GM18511 (cell line): ENCODE measurements around the gene FDXR.

Experiments
- ATAC-seq: cut with Tn5 transposase; IDR thresholded peaks from one replicate; pipeline ENCODE4 v1.9.1; 2021; ENCODE audit warnings: mild to moderate bottlenecking, moderate library complexity; ENCODE audit not compliant: unreplicated experiment

The FDXR gene

DNA sequence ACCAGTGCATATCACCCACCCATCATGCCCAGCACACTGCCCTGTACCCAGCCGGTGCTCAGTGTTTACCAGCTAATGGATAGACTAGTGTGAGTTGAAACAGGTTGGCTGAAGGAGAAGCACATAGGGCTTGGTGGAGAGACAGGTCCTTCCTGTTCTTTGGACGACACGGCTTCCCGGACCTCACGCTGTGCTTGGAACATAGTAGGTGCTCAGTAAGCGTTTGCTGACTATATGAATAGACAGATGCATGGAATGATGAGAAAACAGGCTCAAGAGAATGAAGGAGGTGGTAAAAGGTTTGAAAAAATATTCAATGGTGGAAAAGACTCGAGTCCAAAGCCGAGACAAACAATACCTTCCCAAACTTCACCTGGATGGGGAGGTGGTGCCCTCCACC lies 27.4 kb upstream of the FDXR start:
- no peak for ATAC-seq

DNA sequence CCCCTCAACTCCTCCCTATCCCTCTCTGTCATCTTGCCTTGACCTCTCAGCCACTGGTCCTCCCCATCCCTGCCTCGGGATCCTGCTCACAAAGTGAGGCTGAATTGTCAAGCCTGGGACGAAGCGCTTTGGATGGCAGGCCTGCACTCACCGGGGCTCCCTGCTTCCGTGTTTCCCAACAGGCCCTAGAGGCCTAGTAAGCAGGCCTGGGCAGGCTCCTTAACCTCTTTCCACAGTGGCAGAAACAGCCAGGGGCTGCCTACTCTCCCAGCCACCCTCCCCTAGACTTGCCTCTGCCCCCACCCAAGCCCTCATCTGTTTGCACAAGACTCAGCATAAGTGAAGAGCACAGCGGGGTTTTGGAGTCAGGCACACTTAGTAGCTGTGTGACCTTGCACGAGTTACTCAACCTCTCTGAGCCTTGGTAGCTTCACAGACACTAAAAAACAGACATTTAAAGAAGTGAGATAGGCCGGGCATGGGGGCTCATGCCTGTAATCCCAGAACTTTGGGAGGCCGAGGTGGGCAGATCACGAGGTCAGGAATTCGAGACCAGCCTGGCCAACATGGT lies 25.7 kb upstream of the FDXR start:
- no peak for ATAC-seq

DNA sequence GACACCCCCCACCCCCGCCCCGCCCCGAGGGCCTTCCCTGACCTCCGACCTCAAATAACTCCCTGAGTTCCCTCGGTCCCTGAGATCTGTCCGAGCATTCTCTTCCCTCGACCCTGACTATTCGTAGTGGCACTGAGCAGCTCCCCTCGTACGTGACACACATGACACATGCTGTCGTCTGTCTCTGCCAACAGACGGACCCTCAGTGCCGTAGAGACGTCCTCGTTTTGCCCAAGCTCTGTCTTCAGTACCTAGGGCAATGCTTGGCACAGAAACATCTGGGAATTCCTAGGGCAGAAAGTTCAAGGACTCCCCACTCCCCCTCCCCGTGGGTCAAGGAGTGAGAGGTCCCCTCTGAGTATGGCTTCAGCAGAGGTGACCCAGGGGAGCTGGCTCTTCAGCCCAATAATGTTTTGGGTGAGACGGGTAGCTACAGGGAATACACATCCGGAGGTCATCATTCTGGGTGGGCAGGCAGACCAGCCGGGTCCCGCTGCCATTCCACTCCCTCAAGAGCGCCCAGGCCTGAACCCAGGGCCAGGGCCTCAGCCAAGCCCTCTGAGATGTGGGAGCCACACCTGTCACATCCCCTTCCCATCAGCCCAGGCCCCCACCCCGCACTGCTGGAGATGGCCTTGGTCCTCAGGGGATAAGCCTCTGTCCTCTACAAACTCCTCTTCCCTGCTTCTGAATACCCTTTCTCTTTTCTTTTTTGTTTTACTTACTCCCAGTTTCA lies 21.3 kb upstream of the FDXR start:
- no peak for ATAC-seq

DNA sequence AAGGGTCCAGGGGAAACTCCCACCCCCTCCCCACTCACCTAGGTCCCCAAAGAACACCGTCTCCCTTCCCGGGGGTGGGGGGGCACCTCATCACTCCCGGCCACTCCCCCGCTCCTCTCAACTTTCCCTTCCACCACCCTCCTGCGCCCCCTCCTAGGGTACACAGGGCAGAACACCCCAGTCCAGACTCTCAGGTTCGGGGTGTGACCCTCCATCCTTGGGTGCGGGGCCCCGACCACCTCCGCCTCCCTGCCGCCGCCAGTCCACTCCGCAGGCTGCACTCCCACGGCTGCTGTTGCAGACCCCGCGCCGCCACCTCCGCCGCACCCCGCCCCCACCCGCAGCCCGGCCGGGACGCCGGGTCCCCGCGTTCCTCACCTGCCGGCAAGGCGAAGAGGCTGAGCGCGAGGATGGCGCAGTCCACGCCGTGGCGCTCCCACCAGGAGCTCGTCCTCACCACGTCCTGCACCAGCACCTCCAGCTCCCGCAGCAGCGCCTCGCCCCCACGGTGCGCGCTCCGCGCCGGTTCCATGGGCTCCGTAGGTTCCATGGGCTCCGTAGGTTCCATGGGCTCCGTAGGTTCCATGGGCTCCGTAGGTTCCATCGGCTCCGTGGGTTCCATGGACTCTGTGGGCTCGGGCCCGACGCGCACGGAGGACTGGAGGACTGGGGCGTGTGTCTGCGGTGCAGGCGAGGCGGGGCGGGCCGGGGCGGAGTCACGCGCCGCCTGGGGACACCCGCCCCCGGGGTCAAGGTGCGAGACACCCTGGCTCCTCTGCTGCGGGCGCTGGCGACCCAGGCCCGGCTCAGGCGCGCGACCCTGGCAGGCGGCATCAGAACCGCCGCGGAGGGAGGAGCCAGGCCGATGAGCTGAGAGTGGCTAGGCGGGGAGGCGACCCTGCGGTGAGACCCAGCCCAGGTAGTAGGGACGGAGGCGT lies 20.4 kb upstream of the FDXR start, which contains the start of gene FADS6:
TSS of gene FADS6 (minus strand) at position 660 of the 938 bp plus-strand sequence. CDS start at position 622, 38 bp downstream.
- no peak for ATAC-seq

DNA sequence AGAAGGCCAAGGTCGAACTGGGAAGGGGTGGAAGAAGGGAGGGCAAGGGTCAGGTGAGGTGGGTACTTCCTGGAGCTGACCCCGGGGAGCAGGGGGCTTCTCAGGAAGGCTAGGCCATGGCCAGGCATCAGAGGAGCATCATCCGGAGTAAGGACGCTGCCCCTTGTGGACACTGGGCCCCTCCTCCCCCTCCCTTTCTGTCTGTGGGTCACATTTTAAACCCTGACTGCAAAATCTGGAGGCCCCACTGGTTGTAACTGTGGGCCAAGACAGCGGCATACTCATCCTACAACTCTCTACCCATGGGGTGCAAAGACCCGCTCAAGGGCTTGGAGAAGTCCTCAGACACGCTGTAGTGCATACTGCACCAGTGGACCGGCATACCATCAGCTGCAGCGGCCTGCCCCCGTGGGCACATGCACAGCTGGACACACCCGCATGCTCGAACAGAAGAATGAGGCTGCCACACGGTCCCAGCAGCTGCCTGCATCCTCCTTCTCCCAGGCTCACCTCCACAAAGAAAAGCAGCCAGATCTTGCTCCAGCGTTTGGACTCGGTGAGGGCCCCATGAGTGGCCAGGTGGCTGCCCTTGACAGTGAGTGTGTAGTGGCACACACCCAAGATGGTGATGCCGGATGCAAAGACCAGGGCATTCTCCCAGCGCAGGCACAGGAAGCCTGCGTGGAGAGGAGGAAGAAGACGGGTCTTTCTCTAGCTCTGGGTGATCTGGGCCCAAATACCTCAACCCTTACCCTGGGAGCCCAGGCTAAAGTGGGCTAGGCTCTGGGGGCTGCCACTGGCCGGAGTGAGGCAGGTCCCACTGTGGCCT lies 19.4 kb upstream of the FDXR start:
- no peak for ATAC-seq

DNA sequence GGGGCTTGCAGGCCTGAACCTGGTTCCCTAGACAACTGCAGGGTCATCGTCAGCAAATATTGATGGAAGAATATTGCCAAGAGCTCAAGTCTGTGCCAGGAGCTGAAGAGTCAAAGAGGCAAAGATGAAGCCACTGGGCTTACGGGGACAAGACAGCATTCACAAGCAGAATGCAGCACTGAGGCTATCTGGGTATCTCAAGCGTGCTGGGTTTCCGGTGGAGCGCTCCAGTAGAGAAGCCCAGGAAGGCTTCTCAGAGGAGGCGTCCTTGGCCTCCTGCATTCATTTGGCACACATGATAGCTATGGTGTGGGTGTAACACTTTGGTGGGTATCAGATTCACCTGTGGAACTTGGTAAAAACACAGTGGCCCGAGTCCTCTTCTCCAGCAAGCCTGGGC lies 17.8 kb upstream of the FDXR start:
- no peak for ATAC-seq

DNA sequence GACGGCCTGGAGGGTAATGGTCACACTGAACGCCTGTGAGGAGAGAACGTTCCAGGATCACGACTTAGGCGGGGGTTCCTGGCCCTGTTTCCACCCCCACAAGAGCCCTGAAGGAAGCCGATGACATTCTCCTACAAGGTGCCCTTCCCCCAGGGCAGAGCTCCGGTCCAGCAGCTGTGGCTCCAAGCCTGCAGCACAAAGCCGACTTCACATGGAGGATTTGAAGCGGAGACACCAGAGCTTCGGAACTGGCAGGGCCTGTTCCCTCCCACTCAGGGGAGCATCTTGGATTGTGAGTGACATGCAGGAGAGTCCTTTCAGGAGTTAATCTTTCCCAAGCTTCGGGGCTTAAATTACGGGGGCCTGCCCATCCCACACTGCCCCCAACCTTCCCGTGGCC lies 15.7 kb upstream of the FDXR start:
- ATAC-seq, result no peak

DNA sequence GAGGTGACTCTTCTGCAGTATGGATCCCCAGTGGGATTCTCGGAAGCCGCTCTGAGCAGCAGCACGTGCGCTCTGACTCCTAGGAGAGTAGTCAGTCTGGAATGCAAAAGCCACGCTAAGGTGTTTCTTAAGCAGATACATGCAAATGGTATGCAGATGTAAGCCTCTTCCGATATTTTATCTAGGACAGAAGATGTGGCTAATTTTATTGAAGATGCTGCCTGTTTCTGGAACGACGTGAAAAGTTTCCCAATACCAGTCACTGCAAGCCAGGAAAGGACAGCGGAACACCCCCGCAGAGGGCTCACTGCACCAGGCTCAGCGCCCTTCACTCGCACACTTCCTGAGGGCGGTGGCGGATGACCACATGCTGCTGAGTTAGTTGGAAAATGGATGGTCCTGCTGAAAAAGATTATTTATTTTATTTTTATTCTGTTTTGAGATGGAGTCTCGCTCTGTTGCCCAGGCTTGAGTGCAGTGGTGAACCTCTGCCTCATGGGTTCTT lies 10.5 kb upstream of the FDXR start:
- ATAC-seq, result no peak

DNA sequence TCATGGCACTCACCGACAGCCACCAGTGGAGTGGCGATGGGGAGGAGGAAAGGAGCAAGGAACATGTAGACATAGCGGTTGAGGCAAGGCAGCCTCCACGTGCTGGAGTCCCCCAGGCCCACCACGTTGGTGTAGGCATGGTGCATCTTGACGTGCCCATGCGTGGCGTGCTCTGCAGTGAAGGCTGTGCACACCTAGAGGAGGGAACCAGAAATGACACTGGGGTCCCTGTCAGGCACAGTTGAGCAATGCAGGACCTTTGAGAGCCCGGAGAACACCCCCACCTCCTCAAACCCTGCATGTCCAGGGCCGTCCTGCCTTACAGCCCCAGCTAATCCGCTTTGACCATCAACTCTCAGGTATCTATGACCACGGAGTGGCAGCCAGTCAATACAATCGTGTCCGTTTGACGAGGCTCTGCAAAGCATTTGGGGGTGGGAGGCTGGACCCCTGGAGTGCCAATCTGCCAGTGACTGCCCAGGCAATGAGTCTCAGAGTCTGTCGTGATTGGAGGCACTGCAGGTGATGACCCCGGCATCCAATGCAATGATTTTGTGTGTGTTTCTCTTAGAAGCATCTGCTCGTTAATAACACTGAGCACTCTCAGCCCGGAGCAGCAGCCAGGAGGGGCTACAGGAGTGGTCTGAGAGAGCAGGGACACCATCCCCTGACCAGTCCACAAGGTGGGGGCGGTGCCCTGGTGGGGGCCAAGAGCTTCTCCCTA lies 9.9 kb upstream of the FDXR start:
- no peak for ATAC-seq

DNA sequence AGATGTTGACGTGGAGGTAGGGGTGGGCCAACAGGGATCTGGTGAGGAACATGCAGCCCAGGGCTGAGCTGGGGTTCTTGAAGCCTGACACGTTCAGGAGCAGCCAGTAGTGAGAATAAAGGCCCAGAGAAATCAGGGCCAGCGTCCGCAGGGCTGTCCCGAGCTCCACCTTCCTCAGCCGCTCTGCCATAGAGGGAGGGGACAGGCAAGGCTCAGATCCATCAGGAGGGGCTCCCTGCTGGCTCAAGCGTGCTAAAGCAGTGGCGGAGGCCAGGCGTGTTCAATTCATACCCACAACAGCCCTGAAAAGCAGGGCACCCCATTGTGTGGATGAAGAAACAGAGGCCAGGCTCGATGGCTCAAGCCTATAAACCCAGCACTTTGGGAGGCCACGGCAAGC lies 8.3 kb upstream of the FDXR start:
- no peak for ATAC-seq

DNA sequence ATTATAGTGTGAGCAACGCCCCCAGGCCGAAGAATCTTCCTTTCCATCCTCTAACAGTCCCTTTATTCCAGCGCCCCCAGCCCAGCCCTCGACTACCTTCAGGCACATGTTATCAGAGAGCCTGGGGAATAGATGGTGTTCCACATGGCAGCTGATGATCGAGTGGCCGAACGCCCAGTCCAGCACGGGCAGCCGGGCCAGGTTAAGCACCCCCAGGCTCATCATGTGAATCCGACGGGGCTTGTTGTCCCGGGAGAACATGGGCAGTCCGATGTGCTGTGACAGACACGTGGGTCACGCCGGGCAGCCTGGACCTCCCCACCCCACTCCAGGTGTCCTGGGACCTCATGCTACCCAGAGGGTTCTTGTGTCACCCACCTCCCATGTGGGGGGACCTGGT lies 6.5 kb upstream of the FDXR start:
- ATAC-seq, result no peak

DNA sequence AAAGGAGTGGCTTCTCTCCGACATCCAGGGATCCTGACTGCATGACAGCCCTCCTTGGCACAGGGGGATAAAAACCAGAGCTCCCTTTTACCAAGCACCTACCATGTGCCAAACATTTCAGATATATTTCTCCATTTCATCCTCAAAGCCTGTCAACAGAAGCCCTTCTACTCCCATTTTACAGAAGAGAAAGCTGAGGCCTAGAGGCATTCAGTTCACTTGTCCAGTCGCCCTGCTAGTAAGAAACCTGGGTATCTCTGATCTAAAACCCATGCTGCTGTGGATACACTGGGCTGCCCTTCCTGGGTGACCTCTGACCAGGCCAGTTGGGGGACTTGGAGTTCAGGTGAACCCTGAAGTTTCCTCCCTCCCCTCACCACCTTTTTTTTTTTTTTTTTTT lies 5.9 kb upstream of the FDXR start:
- no peak for ATAC-seq

DNA sequence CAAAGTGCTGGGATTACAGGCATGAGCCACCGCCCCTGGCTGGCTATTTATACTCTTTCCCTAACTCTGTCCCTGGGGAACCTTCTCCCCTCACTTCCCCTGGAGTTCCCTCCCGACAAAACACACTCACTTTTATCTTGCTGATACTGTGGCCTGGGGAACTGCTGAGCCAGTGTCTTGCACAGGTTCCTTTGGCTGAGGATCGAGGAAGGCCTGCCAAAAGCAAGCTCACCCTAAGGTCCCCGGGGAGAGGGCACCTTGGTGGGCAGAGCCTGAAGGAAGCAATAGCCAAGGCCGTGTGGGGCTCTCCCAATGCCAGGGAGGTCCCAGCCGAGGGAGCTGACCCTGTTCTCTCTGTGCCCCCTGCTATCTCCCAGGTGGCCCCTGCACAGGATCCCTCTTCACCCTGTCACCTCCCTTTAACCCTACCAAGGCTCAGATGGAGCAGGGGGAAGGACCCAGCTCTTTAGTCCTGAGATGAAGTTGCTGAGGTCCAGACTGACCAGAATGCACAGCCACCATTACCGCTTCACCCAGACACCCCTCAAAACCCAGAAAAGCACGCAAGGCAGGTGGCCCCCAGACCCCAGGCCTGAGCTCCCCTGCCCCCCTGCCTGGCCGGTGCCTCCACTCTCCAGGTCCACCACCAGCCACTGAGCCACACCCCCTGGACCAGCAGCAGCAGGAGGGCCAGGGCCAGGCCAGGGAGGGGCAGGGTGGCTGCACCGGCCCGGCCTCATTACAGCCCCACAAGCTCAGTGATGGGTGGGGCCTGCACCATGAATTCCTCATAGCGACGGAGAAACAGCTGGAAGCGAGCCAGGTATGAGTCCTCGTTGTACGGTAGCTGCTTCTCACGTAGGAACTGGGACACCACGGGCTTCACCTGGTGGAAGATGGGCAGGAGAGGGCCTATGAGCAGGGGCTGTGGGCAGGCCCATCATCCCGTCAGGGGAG lies 5.1 kb upstream of the FDXR start:
- no peak for ATAC-seq

DNA sequence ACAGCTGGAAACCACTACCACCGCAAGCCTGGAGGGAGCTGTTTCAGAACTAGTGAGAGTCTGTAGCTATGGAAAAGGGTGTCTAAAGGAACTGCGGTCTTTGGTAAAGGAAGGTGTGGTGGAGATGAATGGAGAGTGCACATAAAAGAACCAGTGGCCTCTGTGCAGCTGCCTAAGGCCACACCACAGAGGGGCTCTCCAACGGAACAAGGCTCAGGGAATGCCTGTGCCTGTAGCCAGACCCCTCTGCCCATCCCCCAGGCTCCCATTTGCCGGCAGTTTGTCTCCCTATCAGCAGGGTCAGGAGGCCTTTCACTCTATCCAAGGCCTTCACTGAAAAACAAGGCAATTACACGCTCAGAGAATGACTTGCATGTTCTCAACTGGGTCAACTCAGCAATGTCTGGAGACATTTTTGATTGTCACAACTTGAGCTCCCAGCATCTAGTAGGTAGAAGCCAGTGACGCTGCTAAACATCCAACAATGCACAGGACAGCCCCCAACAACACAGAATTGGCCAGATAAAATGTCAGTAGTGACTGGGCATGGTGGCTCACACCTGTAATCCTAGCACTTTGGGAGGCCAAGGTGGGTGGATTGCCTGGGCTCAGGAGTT lies 3.3 kb upstream of the FDXR start:
- no peak for ATAC-seq

DNA sequence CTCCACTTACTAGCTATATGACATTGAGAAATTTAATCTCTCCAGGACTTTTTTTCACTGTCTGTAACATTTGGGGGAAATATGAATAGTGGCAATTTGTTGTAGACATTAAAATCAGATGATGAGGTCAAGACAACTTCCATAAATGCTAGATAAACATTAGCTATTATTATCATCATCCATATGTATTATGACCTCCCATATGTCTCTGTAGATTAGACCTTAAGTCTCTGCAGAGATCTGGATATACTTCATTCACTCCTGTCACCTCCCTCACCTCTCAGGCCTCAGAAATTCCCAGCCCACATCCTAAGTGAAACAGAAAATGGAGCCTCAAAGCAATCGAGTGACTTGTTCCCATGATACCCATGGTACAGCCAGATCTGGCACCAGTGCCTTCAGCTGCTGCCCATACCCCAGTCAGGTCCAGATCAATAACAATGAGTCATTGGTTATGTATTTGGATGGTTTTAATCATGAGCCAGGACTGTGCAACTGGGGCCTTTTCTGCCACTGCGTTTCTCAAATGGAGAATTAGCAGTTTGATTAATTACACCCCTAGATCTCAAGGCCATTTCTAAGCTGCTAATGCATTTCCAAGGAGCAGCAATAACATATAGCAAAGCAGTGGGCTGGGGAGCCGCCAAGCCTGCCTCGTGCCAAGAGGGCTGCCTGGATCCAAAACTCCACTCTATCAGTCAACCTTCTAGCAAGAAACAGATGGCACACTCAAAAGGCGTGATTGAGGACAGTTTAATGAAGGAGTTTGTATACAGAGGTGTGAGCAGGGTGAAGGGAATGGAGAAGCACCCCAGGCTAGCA lies 2.6 kb upstream of the FDXR start:
- no peak for ATAC-seq

DNA sequence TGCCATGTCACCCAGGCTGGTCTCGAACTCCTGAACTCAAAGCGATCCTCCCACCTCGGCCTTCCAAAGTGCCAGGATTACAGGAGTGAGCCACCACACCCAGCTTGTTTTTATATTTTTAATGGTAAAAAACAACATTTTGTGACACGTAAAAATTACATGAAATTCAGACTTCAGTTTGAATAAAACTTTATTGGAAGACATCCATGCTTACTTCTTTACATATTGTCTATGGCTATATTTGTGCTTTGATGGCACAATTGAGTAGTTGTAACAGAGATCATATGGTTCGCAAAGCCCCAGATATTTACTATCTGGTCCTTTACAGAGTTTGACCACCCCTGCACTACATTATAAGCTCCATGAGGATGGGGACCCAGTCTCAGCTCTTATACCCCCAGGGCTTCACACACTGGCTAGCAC lies 1.8 kb upstream of the FDXR start:
- no peak for ATAC-seq

DNA sequence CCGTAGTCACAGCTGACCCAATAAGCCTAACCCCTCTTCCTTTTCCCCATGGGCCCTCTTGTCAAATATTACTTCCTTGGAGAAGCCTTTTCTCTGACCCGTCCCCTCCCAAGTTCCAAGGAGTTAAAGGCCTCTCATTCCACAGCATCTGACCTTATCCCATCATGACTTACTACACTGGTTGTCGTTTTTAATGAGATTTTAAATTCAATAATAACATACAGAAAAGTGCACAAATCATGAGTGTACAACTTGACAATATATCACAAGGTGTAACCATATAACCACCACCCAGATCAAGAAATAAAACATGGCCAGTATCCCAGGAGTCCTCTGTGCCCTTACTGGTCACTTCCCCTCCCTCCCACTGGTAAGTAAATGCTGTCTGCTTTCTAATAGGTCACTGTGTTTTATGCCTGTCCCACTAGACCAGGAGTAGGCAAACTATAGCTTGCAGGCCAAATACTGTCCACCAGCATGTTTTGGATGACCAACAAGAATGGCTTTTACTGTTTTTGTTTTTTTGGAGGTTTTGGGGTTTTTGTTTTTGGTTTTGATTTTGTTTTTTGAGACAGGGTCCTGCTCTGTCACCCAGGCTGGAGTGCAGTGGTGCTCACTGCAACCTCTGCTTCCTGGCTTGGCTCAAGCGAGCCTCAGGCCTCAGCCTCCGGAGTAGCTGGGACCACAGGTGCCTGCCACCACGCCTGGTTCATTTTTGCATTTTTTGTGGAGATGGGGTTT lies 1.2 kb upstream of the FDXR start:
- ATAC-seq, result no peak
